GM12891 (cell line): Measurements from ENCODE around the gene TNS1.

Experiments
- PAX5 ChIP-seq: IDR thresholded peaks from 2 replicates; pipeline ENCODE4 v1.6.1; 2011; ENCODE audit warnings: low read length, moderate library complexity, mild to moderate bottlenecking; ENCODE audit not compliant: insufficient read depth, severe bottlenecking
- POLR2A ChIP-seq: IDR thresholded peaks from 2 replicates; pipeline ENCODE4 v1.6.1; 2011; ENCODE audit warnings: low read depth, low read length, control low read depth
- POLR2AphosphoS5 ChIP-seq: IDR thresholded peaks from 2 replicates; pipeline ENCODE4 v1.6.1; 2011; ENCODE audit warnings: low read depth, low read length, control low read depth

DNA sequence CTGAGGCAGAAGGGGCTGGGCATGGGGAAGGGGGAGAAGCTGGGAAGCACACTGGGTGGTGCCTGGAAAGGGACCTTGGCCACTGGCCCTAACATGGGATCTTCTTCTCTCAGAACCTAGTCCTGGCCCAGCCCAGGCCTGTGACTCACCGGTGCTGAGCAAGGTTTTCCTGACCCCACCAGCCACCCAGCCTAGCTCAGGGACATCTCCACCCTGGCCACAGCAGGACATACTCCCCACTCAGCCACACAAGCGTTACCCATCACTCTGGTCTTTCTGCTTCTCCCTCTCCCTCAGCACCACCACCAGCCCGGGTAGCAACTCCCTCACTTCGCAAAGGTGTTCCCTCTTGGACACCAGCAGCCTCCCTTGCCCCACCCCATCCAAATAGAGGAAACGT, 22.8 kb downstream of the TNS1 start:
- TF ChIP-seq PAX5 (no peak), POLR2A (no peak), POLR2AphosphoS5 (no peak)
